Measurements from ENCODE around the gene DPYSL5.

DNA sequence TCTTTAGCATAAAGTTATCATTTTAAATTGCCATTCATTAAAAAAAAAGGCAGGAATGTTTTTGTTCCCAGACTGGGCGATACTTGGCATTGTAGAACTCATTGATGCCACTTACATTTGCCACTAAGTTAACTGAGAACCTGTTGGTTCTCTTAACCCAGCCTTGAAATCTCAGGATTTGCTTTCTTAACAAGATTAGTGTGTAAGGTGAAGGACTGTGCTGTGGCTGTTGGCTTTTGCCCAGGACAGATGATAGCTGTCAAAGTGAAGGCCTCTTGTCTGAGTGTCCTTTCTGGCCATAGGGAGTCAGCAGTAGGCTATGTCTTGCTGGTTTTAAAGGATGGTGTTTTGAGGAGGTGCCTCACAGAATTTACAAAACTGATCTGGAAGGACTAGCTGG lies 2.6 kb downstream of the DPYSL5 start:
- TF ChIP-seq, protein P1, sequence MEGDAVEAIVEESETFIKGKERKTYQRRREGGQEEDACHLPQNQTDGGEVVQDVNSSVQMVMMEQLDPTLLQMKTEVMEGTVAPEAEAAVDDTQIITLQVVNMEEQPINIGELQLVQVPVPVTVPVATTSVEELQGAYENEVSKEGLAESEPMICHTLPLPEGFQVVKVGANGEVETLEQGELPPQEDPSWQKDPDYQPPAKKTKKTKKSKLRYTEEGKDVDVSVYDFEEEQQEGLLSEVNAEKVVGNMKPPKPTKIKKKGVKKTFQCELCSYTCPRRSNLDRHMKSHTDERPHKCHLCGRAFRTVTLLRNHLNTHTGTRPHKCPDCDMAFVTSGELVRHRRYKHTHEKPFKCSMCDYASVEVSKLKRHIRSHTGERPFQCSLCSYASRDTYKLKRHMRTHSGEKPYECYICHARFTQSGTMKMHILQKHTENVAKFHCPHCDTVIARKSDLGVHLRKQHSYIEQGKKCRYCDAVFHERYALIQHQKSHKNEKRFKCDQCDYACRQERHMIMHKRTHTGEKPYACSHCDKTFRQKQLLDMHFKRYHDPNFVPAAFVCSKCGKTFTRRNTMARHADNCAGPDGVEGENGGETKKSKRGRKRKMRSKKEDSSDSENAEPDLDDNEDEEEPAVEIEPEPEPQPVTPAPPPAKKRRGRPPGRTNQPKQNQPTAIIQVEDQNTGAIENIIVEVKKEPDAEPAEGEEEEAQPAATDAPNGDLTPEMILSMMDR (IDR thresholded peaks at IDR 0.05; ENCODE audit: insufficient read depth, low read depth, low read length): no peak
- no peak for TF ChIP-seq EZH2 (IDR thresholded peaks at IDR 0.05; ENCODE audit: insufficient read depth, low read length)

All from astrocyte (in vitro differentiated cells and primary cell).